ENCODE measurements around the gene CEP41. TPM values are rescaled to one million over a fixed set of nuclear protein-coding genes. Genes with fewer than 3 reads are reported as not detected.

CEP41 gene
- total and polyA plus RNA-seq, 11 donors = 1.7 to 11.4 (median 4.1) TPM

GRCh38 chr7:130387628-130388403, 53.0 kb downstream of the CEP41 start:
- ATAC-seq = peak in 1 of 4 donors; percentile 38
- no peak for DNase-seq
- no peak for TF ChIP-seq CTCF (IDR thresholded peaks at IDR 0.05)
- no peak for TF ChIP-seq POLR2A (IDR thresholded peaks at IDR 0.05)
- 77 to 90% (median 87%) methylated on average over 9 to 12 of the region's 12 CpGs for WGBS, 4 donors
- Histone ChIP-seq H3K4me1 (peaks cover 0 to 6% (median under 1%) of the 10 kb centered on the region in 12 donors), H3K4me3 (no peak overlapping the region), H3K27me3 (no peaks in the 10 kb centered on the region), H3K9me3 (peaks cover 0 to 4% (median 0%) of the 10 kb centered on the region in 12 donors), H3K36me3 (no peaks in the 10 kb centered on the region), H3K27ac (no peak overlapping the region)
- intact Hi-C loops (cut with DNase I) = loop anchor here in 1 of 10 donors (10.0 kb wide), 1 partner anchor 63 kb away; no protein-coding TSS in a partner anchor

GRCh38 chr7:130387306-130387627, 53.5 kb downstream of the CEP41 start:
- no peaks in the 10 kb centered on the region for H3K36me3 ChIP-seq
- WGBS, 4 donors = 90 to 95% (median 92%) methylated on average over 3 of the region's 3 CpGs
- H3K4me1 ChIP-seq = peaks cover 0 to under 1% (median 0%) of the 10 kb centered on the region in 12 donors
- intact Hi-C loops (cut with DNase I) = loop anchor here in 1 of 10 donors (10.0 kb wide), 1 partner anchor 62 kb away; no protein-coding TSS in a partner anchor
- no peak for ATAC-seq
- no peak for DNase-seq
- peaks cover 0 to 4% (median 0%) of the 10 kb centered on the region in 12 donors for H3K9me3 ChIP-seq
- H3K27me3 ChIP-seq = no peaks in the 10 kb centered on the region
- no peak overlapping the region for H3K27ac ChIP-seq
- no peak for TF ChIP-seq POLR2A (IDR thresholded peaks at IDR 0.05)
- no peak for TF ChIP-seq CTCF (IDR thresholded peaks at IDR 0.05)
- no peak overlapping the region for H3K4me3 ChIP-seq

GRCh38 chr7:130386876-130387275, 53.9 kb downstream of the CEP41 start:
- H3K4me3 ChIP-seq = no peak overlapping the region
- no peak overlapping the region for H3K27ac ChIP-seq
- TF ChIP-seq CTCF (IDR thresholded peaks at IDR 0.05) = no peak
- no peak for TF ChIP-seq POLR2A (IDR thresholded peaks at IDR 0.05)
- ATAC-seq (no peak), DNase-seq (no peak)
- no peaks in the 10 kb centered on the region for H3K27me3 ChIP-seq
- no peaks in the 10 kb centered on the region for H3K36me3 ChIP-seq
- intact Hi-C loops (cut with DNase I) = loop anchor here in 1 of 10 donors (10.0 kb wide), 1 partner anchor 62 kb away; no protein-coding TSS in a partner anchor
- 95 to 100% (median 97%) methylated on average over 3 of the region's 3 CpGs for WGBS, 4 donors
- no peaks in the 10 kb centered on the region for H3K4me1 ChIP-seq
- H3K9me3 ChIP-seq = peaks cover 0 to 4% (median 0%) of the 10 kb centered on the region in 12 donors

GRCh38 chr7:130385600-130386066, 55.2 kb downstream of the CEP41 start:
- 57 to 87% (median 80%) methylated on average over 4 to 6 of the region's 6 CpGs for WGBS, 4 donors
- ATAC-seq (no peak), DNase-seq (no peak)
- Histone ChIP-seq H3K9me3 (peaks cover 0 to 4% (median 0%) of the 10 kb centered on the region in 12 donors), H3K27me3 (no peaks in the 10 kb centered on the region), H3K4me3 (no peak overlapping the region), H3K27ac (no peak overlapping the region), H3K4me1 (peaks cover 0 to 3% (median 0%) of the 10 kb centered on the region in 12 donors), H3K36me3 (no peaks in the 10 kb centered on the region)
- intact Hi-C loops (cut with DNase I) = loop anchor here in 1 of 10 donors (10.0 kb wide), 1 partner anchor 61 kb away; no protein-coding TSS in a partner anchor
- TF ChIP-seq CTCF (IDR thresholded peaks at IDR 0.05) = no peak
- no peak for TF ChIP-seq POLR2A (IDR thresholded peaks at IDR 0.05)

Data from heart left ventricle (tissue), 16 donors.